HepG2 (cell line): ENCODE measurements around the gene AKAP8. TPM values are rescaled to one million over a fixed set of nuclear protein-coding genes. Genes with fewer than 3 reads are reported as not detected.

Experiments used
- ARID2 ChIP-seq: sonication (generic); formaldehyde crosslinking; IDR thresholded peaks from 2 replicates; pipeline ENCODE4 v1.8.1; 2022; ENCODE audit warnings: mild to moderate bottlenecking, missing genetic modification reagents, borderline replicate concordance
- ELF1 ChIP-seq: sonication (generic); formaldehyde crosslinking; IDR thresholded peaks from 2 replicates; pipeline ENCODE4 v1.4.0; 2020; ENCODE audit warnings: missing genetic modification reagents
- ESRRA ChIP-seq: sonication (generic); formaldehyde crosslinking; IDR thresholded peaks from 2 replicates; pipeline ENCODE4 v1.5.1; 2020; ENCODE audit warnings: mild to moderate bottlenecking, low read depth, missing genetic modification reagents
- FOSL2 ChIP-seq: sonication (generic); formaldehyde crosslinking; IDR thresholded peaks from 2 replicates; pipeline ENCODE4 v1.4.0; 2020; ENCODE audit warnings: missing genetic modification reagents
- FUBP1 ChIP-seq: sonication (generic); formaldehyde crosslinking; IDR thresholded peaks from 2 replicates; pipeline ENCODE4 v1.5.1; 2020; ENCODE audit warnings: missing genetic modification reagents, mild to moderate bottlenecking, borderline replicate concordance
- HIC2 ChIP-seq: sonication (generic); formaldehyde crosslinking; IDR thresholded peaks from 2 replicates; pipeline ENCODE4 v1.9.0; 2022; ENCODE audit warnings: low read depth, missing genetic modification reagents
- HMG20B ChIP-seq: conservative IDR thresholded peaks from 2 replicates; pipeline ENCODE4 v1.6.1; 2016; ENCODE audit warnings: missing genetic modification reagents, missing compliant biosample characterization
- MNT ChIP-seq: fragments of 450-650 bp; IDR thresholded peaks from 2 replicates; pipeline ENCODE4 v1.6.1; 2016
- NFYC ChIP-seq: IDR thresholded peaks from 2 replicates; pipeline ENCODE4 v1.6.1; 2016; ENCODE audit warnings: missing genetic modification reagents, missing compliant biosample characterization
- PBX3 ChIP-seq: sonication (generic); formaldehyde crosslinking; IDR thresholded peaks from 2 replicates; pipeline ENCODE4 v1.8.1; 2023; ENCODE audit warnings: missing genetic modification reagents, inconsistent platforms, borderline replicate concordance
- POLR2AphosphoS2 ChIP-seq: IDR thresholded peaks from 2 replicates; pipeline ENCODE4 v1.6.1; 2011; ENCODE audit warnings: low read depth, low read length, improper control_type of control experiment
- POLR2AphosphoS5 ChIP-seq: IDR thresholded peaks from 2 replicates; pipeline ENCODE4 v1.6.1; 2012; ENCODE audit warnings: low read depth, low read length
- PTBP1 ChIP-seq: fragments of 200-400 bp; formaldehyde crosslinking; IDR thresholded peaks from 2 replicates; pipeline ENCODE4 v1.6.1; 2018; ENCODE audit warnings: low read length, low read depth; ENCODE audit not compliant: poor library complexity, severe bottlenecking
- RXRA ChIP-seq: sonication (generic); formaldehyde crosslinking; IDR thresholded peaks from 2 replicates; pipeline ENCODE4 v1.5.1; 2020; ENCODE audit warnings: missing genetic modification reagents
- RXRB ChIP-seq: IDR thresholded peaks from 2 replicates; pipeline ENCODE4 v1.6.1; 2016; ENCODE audit warnings: borderline replicate concordance, missing genetic modification reagents, missing compliant biosample characterization
- SSRP1 ChIP-seq: IDR thresholded peaks from 2 replicates; pipeline ENCODE4 v1.6.1; 2016; ENCODE audit warnings: control low read depth
- XBP1 ChIP-seq: sonication (generic); formaldehyde crosslinking; IDR thresholded peaks from 2 replicates; pipeline ENCODE4 v1.5.0; 2020; ENCODE audit warnings: missing genetic modification reagents
- ZFAT ChIP-seq: sonication (generic); formaldehyde crosslinking; conservative IDR thresholded peaks from 2 replicates; pipeline ENCODE4 v1.8.1; 2023; ENCODE audit warnings: missing genetic modification reagents, inconsistent platforms
- ZNF256 ChIP-seq: sonication (generic); formaldehyde crosslinking; conservative IDR thresholded peaks from 2 replicates; pipeline ENCODE4 v1.4.0; 2020; ENCODE audit warnings: missing genetic modification reagents
- ZNF430 ChIP-seq: sonication (generic); formaldehyde crosslinking; IDR thresholded peaks from 2 replicates; pipeline ENCODE4 v1.9.0; 2021; ENCODE audit warnings: mild to moderate bottlenecking, missing genetic modification reagents
- ZNF562 ChIP-seq: sonication (generic); formaldehyde crosslinking; IDR thresholded peaks from 2 replicates; pipeline ENCODE4 v1.8.0; 2022; ENCODE audit warnings: missing genetic modification reagents, borderline replicate concordance
- ZNF724P ChIP-seq: sonication (generic); formaldehyde crosslinking; IDR thresholded peaks from 2 replicates; pipeline ENCODE4 v1.8.0; 2022; ENCODE audit warnings: missing genetic modification reagents, borderline replicate concordance
- polyA plus RNA-seq, 8 experiments: library from polyadenylated mRNA; depleted of rRNA in 3 of 8; stranded (reverse) in 7 of 8; unstranded in 1 of 8; fragments of >200 nt; fragmentation: Illumina TruSeq in 4 of 8; extraction: Trizol in 4 of 8; gene quantifications; 2 replicates each; pipeline versions ENCODE4 v1.2.1 to v1.2.3, GENCODE V29; 2011 to 2016; ENCODE audit warnings: low read depth in 4 of 8, missing spikeins in 1 of 8, mixed read lengths in 1 of 8; ENCODE audit not compliant: insufficient read depth in 1 of 8
- total RNA-seq, 5 experiments: library from RNA; depleted of rRNA; stranded (reverse); fragments of >200 nt; fragmentation: Illumina TruSeq; extraction: Trizol; gene quantifications; 2 replicates each; pipeline ENCODE4 v1.2.3, GENCODE V29; 2016; ENCODE audit warnings: low read depth in 1 of 5
- TF ChIP-seq, protein P1 (sequence below): sonication (generic); formaldehyde crosslinking; IDR thresholded peaks from 2 replicates; pipeline ENCODE4 v1.4.0; 2020; ENCODE audit warnings: mild to moderate bottlenecking, missing genetic modification reagents

The AKAP8 gene
- total and polyA plus RNA-seq, 2 of the 13 experiments (the other 11 are each of a cell fraction or from before 2014, with no cell fraction given), result 15.9 to 22.1 TPM

- no peak for TF ChIP-seq ZNF256 (CRISPR knock-in tag)
- TF ChIP-seq ELF1 (CRISPR knock-in tag), result no peak
- no peak for TF ChIP-seq NFYC (CRISPR knock-in tag)
- no peak for TF ChIP-seq ARID2 (CRISPR knock-in tag)
- TF ChIP-seq ZNF430, result no peak
- TF ChIP-seq PBX3 (CRISPR knock-in tag), result no peak
- TF ChIP-seq MNT, result no peak
- TF ChIP-seq POLR2AphosphoS5, result no peak
- TF ChIP-seq ZNF724P (CRISPR knock-in tag), result no peak
- no peak for TF ChIP-seq ESRRA (CRISPR knock-in tag)
- TF ChIP-seq ZNF562 (CRISPR knock-in tag), result no peak
- TF ChIP-seq, protein P1, sequence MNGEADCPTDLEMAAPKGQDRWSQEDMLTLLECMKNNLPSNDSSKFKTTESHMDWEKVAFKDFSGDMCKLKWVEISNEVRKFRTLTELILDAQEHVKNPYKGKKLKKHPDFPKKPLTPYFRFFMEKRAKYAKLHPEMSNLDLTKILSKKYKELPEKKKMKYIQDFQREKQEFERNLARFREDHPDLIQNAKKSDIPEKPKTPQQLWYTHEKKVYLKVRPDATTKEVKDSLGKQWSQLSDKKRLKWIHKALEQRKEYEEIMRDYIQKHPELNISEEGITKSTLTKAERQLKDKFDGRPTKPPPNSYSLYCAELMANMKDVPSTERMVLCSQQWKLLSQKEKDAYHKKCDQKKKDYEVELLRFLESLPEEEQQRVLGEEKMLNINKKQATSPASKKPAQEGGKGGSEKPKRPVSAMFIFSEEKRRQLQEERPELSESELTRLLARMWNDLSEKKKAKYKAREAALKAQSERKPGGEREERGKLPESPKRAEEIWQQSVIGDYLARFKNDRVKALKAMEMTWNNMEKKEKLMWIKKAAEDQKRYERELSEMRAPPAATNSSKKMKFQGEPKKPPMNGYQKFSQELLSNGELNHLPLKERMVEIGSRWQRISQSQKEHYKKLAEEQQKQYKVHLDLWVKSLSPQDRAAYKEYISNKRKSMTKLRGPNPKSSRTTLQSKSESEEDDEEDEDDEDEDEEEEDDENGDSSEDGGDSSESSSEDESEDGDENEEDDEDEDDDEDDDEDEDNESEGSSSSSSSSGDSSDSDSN, result peak; percentile 17; the same call in 1 of the 2 replicates
- no peak for TF ChIP-seq FUBP1 (CRISPR knock-in tag)
- TF ChIP-seq ZFAT (CRISPR knock-in tag), result no peak
- TF ChIP-seq HIC2, result 0 out of 2 replicates have a peak, but pooled peaks have one; percentile 34
- no peak for TF ChIP-seq RXRA (CRISPR knock-in tag)
- TF ChIP-seq RXRB (CRISPR knock-in tag), result no peak
- no peak for TF ChIP-seq HMG20B
- peak; percentile 48 for TF ChIP-seq FOSL2 (CRISPR knock-in tag)
- TF ChIP-seq XBP1 (CRISPR knock-in tag), result no peak
- no peak for TF ChIP-seq PTBP1
- no peak for TF ChIP-seq POLR2AphosphoS2
- 0 out of 2 replicates have a peak, but pooled peaks have one; percentile 5 for TF ChIP-seq SSRP1 (CRISPR knock-in tag)
Observed at GRCh38 chr19:15304140-15304705, 75.4 kb downstream of the AKAP8 start (continued).
